ENCODE data around the gene HOMER1.

GRCh38 chr5:79349881-79350280 is 164.1 kb downstream of the HOMER1 start:
- TF ChIP-seq POLR2A (IDR thresholded peaks at IDR 0.05) (no peak), CTCF (IDR thresholded peaks at IDR 0.05 in 4 of 5, conservative IDR thresholded peaks at IDR 0.05 in 1 of 5) (no peak)

All from gastrocnemius medialis (tissue), 4 donors.